GM08714 (cell line): ENCODE measurements around the gene RALGAPA1.

ENCODE experiments used
- H3K4me3 ChIP-seq: fragments of 200-500 bp; sonication (Bioruptor generic); 2 replicates; pipeline ENCODE4 v1.5.1; 2014; ENCODE audit warnings: mild to moderate bottlenecking, low read length, inconsistent platforms
- ZNF274 ChIP-seq: IDR thresholded peaks from 2 replicates; pipeline ENCODE4 v1.6.1; 2012; ENCODE audit warnings: mild to moderate bottlenecking, low read depth, low read length

RALGAPA1 gene

DNA sequence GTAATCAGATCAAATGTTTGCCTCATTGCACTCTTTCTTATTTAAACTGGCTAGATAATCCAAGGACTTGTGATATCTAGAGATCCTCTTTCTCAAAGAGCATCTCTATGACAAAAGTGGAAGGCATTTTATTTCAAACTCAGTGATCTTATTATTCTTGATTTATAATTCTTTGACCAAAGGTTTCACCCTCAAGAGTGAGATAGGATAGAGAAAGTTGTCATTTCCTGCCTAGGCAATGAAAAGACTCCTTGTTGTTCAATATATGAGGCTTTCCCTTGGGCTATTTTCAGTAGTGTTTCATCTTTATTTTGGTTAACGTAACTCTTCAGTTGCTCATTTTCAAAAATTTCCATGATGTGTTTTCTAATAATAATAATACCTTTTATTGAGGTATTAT is 293.2 kb downstream of the RALGAPA1 start:
- no peak for TF ChIP-seq ZNF274
- H3K4me3 ChIP-seq = no peak overlapping the region

DNA sequence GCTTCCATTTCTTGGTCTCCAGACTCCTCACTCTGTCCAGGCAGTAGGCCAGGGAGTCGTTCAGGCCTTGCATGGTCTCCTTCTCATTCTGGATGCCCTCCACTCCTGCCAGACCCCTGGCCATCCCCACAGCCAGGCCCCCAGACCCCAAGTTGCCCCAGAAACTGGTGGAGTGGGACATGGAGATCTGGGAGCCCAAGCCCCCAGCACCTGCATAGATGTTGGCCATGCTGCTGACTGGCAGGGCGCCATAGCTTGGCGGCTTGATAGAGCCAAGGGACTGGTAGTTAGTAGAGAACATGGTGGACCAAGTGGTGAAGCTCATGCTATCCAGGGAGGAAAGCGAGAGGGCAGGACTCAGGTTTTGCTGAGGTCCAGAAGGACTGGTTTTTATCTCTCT is 296.3 kb downstream of the RALGAPA1 start:
- TF ChIP-seq ZNF274 = no peak
- H3K4me3 ChIP-seq = no peak overlapping the region

DNA sequence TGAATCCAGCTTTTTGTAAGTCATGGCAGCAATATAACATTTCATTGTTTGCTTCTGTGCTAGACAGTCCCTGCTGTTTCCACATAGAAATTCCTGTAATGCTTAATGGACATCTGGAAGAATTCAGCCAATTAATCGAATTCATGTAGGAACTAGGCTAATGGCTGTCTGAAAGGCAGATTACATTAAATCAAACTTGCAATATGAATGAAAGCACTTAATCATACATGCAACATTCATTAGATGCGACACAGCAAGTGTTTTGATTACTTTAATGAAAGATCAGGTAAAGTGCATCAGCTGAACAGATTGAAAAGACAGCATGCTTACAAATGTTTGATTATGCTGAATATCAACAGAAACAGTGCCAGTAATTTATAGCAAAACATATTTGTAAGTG is 299.2 kb downstream of the RALGAPA1 start:
- no peak overlapping the region for H3K4me3 ChIP-seq
- no peak for TF ChIP-seq ZNF274

DNA sequence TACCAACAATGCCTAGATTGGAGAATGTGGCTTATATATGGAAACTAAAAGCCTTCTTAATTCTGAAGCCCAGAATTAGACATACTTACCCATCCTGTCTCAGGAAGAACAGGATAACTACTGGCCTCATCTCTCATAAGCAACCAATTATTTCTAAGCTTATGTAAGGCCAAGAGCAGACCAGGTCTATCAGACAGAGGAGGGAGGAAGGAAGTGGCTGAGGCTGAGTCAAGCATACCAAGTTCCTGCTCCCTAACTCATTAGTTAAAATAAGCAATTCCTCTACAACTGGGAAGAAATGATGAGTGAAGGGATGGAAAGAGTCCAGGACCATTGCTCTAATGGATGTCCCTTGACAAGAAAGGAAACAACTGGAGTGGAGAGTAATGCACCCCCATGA is 302.2 kb downstream of the RALGAPA1 start:
- TF ChIP-seq ZNF274 = no peak
- no peak overlapping the region for H3K4me3 ChIP-seq

DNA sequence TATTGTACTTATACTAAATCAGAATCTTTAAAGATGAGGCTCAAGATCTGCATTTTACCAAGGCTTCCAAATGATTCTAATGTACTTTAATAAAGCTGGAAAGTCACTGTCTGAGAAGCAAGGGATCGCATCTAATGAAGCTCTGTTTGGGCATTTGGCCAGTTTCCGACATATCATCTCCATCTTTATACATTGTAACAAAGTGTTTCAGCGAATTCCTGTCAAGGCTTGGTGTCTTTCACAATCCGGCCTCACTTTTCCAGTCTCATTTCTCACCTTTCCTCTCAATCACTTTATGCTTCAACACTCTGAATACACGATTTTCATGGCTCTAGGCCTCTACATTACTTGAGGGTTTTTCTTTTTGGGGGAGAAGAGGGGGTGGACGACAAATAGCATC is 302.6 kb downstream of the RALGAPA1 start:
- H3K4me3 ChIP-seq = no peak overlapping the region
- no peak for TF ChIP-seq ZNF274

DNA sequence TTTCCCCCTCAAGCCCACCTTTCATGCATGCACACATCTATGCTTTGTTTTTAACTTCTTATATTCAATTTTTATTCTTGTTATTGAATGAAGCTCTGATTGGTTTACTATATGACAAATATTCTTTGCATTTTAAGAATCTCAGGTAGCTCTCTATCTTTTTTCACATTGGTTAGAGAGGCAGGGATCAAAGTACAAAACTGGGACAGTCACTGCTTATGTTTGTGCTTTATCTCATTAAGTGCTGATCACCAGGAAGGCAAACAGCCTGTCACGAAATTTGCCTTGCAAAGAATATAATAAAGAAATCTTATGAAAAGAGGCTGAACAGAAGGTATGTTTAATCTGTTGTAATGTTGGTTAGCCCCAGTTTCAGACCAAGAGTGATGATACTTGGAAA is 304.8 kb downstream of the RALGAPA1 start:
- no peak overlapping the region for H3K4me3 ChIP-seq
- TF ChIP-seq ZNF274 = no peak

DNA sequence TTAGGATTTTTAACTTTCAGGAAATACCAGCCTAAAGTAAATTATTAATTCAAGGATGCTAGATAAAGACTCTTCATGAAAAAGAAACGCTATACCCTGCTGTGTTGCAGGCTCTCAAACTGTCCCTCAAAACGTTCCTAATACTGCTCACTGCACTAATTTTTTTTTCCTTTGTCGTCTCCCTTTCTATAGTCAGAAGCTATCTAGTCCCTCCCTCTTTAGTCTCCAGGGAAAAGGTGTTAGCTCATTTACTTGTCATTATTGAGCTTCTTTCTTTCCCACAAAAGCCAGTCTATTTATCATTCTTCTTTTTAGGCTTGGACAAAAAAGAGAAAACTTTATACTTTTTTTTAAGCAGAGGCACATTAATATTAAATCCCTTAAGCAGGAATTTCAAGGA is 305.4 kb downstream of the RALGAPA1 start:
- no peak for TF ChIP-seq ZNF274
- H3K4me3 ChIP-seq = no peak overlapping the region

DNA sequence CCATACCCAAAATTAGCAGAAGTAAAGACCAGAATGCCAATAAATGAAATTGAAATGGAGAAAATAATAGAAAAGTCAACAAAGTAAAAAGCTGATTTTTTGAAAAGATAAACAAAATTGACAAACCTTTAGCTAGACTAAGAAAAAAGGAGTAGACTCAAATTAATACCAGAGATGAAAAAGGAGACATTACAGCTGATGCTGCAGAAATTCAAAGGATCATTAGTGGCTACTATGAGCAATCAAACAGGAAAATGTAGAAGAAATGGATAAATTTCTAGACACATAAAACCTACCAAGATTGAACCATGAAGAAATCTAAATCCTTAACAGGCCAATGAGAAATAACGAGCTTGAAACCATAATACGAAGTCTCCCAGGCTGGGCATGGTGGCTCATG is 309.9 kb downstream of the RALGAPA1 start:
- H3K4me3 ChIP-seq = no peak overlapping the region
- TF ChIP-seq ZNF274 = no peak

DNA sequence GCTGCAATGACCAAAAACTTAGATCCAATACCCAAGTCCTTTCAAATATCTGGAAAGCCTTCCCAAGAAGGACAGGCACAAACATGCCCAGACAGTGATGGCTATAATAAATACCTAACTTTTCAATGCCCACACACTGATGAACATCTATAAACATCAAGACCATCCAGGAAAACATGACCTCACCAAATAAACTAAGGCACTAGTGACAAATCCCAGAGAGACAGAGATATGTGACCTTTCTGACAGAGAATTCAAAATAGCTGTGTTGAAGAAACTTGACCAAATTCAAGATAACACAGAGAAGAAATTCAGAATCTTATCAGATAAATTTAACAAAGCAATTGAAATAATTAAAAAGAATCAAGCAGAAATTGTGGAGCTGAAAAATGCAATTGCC is 313.8 kb downstream of the RALGAPA1 start:
- H3K4me3 ChIP-seq = no peak overlapping the region
- no peak for TF ChIP-seq ZNF274

DNA sequence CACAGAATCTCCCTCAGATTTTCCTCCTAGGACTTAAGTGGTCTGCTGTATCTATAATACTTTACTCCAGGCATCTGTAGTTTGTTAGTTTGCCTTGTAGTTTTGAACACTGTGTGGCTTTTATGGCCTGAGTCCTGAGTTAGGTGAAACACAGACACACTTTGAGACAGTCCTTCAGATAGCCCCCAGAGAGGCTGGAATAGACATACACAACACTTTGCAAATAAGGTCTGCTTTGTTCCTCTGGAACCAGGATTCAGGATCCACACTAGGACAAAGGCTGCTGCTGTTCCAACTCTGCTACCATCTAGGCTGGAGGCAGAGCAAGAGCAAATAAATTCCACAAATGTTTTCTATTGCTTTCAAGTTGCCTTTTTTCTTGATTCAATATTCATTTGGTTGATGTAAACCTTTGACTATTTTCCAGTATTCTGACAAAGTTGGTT is 316.5 kb downstream of the RALGAPA1 start:
- no peak overlapping the region for H3K4me3 ChIP-seq
- no peak for TF ChIP-seq ZNF274
